Epidermal melanocyte (primary cell): ENCODE results near the gene EPHA10.
"Not testable (repeated sequence)": the region's sequence is repeated elsewhere in the genome, so short reads cannot be mapped to it uniquely, and the experiment has no call there.

Experiments
- DNase-seq: peaks from one replicate; pipeline ENCODE4 v3.0.0; 2011; ENCODE audit warnings: low spot score; ENCODE audit not compliant: insufficient read length

EPHA10 gene

GRCh38 chr1:37771440-37771839 lies 6.5 kb upstream of the EPHA10 start:
- not testable (repeated sequence) for DNase-seq

DNA sequence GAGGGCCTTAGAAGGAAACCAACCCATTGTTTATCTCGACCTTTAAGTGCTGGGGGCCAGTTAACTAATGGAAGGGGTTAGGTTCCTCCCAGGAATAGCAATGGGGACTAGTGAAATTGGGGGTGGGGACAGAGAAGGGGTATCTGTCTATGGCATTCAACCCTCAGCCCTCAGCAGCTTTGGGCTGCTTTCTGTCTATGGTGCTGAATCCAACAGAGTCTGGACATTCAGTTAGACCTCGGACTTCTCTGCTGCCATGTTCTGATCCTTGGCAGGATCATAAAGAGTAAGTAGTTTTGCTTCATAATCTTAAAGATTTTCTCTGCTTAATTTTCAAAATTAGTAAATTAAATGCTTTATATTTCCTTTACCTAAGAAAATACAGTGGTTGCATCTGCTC lies 2.6 kb upstream of the EPHA10 start:
- no peak for DNase-seq

- no peak for DNase-seq
Measured at GRCh38 chr1:37765916-37766664, 1.2 kb upstream of the EPHA10 start.

DNA sequence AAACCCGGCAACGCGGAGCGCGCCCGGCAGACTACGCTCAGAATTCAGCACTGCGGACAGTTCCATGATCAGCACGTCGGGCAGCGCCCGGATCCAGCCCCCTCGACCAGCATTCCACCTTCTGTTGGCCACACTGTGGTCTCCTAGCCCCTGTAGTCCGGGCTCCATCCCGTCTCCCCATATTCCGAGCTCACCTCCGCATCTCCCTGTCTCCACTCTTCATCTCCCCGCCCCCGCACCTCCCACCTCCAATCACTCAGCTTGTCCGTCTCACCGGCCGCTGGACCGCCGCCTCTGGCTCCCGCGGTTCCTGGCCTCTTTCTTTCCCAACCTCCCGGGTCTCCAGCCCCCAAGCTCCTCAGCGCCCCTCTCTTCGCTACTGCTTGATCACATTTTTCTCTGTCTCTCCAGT lies 500 bp downstream of the EPHA10 start:
- DNase-seq: no peak

DNA sequence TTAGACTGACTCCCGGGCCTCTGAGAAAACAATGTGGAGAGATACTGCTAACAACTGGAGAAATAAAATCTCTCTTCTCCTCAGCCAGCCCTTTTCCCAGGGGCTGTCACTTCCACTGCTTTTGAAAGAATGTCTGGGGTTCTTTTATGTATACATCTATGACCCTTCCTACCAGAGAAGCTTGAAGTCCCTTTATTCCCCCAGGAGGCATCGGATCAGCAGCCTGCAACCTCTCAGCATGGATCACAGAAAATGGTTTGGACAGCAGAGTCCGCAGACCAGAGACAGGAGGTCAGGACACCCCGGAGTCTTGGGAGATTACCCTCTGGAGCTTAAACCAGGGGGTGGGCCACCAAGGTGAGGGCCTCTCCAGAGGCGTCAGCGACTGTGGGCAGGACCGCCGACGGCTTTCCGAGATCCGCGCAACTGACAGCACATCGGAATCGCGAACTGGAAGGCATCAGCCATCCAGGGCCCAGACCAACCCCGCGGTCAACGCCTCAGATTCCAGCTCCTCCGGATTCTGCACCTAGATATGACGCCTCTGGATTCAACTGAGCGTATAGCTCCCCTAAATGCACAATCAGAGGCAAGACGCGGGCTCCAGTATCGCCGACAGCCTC lies 1.0 kb downstream of the EPHA10 start:
- DNase-seq: no peak

GRCh38 chr1:37762516-37762915 lies 2.4 kb downstream of the EPHA10 start:
- no peak for DNase-seq

DNA sequence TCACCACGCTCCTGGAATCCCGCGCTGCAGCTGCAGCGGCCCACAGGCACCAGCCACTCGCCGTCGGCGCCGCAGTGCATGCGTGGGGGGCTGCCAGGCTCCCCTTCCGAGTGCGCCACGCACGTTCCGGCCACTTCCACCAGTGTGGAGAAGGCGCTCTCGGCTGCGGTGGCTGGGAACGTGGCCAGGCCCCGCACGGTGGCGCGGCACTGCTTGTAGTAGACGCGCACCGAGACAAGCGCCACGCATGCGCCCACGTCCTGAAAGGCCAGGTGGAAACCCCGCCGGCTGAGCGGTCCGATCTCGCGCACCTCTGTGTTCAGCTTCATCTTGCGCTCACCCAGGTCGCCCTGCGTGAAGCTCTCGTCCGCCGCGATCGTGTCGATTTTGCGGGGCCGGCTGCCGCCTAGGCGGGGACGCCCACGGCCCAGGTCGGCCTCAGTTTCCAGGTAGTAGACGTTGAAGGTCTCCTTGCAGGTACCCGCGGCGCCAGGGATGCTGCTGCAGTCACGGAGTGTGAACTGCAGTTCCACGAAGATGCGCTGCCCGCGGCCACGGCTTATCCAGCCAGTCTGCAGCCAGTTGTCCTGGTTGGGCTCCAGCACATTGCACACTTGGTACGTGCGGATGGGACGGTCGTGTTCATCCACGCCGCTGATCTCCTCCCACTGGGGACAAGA lies 3.4 kb downstream of the EPHA10 start:
- no peak for DNase-seq

- DNase-seq: no peak
Measured at GRCh38 chr1:37759451-37759850, 5.5 kb downstream of the EPHA10 start.

DNA sequence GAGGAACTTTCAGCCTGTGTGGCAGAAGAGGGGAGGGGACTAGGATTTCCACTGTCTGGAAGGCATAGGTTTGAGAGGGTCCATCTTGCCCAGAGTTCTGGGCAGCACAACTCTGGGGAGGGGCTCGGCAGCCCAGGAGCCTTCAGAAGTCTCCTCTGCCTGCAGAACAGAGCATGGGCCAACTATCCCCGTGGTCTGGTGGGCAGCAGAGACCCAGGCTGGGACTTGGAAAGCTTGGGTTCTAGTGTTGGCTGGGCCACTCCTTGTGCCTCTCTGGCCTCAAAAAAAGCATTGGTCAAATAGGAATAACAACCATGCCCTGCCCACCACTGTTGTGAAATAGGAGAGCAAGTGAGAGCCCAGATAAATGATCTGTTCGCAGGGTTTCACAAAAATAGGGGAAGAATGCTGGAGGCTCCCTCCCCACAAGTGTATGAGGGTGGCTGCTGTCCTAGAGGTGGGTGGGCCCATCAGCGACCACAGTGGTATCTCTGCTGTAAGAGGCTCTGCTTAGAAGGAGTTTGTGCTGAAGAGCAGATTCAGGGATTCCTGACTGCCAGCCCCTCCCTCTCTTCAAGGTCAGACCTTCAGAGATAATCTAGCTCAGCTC lies 8.9 kb downstream of the EPHA10 start:
- DNase-seq: no peak

DNA sequence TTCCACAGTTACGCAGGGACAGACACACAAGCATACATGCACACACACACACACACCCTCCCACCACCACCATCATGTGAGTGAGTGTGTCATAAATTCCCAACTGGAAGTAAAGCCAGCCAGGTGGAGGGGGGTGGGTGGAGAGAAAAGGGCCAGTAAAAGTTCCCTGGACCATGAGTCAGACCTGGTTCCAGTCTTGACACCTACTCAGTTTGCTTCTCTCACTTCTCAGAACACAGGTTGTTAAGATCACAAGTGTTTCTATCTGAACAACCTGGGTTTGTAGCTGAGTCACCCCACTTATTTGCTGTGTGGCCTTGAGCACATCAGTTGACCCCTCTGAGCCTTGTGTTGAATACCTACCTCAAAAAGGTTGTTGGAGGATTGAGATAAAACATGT lies 9.6 kb downstream of the EPHA10 start:
- no peak for DNase-seq

DNA sequence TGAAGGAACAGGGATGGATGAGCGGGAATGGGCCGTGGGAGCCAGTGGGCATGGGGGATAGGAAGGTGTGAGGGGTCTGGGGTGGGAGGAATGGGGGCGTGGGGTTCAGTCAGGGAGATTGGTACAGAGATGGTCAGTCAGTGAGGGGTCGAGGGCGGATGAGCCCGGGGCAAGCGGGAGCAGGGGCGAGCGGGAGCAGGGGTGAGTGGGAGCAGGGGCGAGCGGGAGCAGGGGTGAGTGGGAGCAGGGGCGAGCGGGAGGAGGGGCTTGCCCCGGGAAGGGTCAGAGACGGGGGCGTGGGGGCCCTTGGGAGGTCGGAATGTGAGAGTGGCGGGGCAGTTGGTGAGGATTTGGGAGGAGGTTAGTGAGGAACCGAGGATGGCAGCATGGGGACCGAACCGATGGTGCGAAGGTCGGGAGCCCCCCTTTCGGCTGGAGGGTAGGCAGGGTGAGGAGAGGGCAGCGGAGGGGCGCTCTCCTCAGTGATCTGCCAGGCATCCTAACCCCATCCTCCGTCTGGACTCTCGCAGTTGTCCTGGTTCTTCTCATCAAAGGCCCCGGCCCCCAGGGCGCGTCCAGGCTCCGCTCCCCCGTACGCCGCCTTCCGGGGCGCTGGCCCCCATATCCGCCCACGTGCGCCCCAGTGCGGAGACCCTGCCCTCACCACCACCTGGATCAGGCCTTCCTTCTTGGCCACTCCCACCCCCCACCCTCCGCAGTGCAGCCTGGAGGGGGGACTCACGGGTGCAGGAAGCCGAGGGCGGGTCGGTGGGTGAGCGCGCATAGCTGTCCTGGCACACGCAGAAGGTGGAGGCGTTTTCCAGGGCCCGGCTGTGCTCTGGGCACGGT lies 11.2 kb downstream of the EPHA10 start:
- DNase-seq: no peak

GRCh38 chr1:37752583-37753471 lies 12.1 kb downstream of the EPHA10 start:
- no peak for DNase-seq

GRCh38 chr1:37752213-37752582 lies 12.7 kb downstream of the EPHA10 start:
- no peak for DNase-seq

DNA sequence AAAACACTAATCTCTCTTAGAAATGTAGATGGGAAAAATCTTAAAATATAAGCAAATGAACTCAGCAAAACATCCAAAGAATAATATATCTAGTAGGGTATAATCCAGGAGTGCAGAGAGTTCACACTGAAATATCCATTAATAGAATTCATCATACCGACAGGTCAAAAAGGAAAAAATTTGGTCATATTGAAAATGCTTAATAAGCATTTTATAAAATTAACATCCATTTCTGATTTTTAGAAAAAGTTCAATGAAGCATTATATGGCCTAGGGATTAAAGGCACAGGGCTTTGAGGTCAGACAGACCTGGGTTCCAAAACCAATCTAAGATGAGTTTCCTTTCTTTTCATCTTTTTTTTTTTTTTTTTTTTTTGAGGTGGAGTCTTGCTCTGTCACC lies 16.4 kb downstream of the EPHA10 start:
- no peak for DNase-seq

DNA sequence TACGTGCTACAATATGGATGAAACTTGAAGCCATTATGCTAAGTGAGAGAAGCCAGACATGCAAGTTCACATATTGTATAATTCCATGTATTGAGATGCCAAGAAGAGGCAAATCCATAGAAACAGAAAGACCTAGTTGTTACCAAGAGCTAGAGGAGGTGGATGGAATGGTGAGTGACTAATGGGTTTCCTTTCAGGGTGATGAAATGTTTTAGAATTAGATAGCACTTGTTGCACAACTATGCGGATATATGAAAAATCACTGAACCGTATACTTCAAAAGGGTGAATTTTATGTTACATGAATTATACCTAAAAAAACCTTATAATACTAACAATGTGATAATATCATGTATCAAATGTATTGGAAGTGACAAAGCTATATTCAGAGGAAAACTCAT lies 18.1 kb downstream of the EPHA10 start:
- DNase-seq: no peak

- DNase-seq: no peak
Measured at GRCh38 chr1:37741662-37742061, 23.3 kb downstream of the EPHA10 start.

GRCh38 chr1:37741130-37741529 lies 23.8 kb downstream of the EPHA10 start:
- no peak for DNase-seq

DNA sequence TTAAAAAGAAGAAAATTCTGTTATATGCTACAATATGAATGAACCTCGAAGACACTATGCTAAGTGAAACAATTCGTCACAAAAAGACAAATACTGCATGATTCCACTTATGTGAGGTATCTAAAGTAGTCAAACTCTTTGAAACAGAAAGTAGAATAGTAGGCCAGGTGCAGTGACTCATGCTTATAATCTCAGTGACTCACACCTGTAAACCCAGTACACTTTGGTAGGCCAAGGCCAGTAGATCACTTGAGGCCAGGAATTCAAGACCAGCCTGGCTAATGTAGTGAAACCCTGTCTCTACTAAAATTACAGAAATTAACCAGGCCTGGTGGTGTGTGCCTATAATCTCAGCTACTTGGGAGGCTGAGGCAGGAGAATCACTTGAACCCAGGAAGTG lies 25.7 kb downstream of the EPHA10 start:
- DNase-seq: no peak

DNA sequence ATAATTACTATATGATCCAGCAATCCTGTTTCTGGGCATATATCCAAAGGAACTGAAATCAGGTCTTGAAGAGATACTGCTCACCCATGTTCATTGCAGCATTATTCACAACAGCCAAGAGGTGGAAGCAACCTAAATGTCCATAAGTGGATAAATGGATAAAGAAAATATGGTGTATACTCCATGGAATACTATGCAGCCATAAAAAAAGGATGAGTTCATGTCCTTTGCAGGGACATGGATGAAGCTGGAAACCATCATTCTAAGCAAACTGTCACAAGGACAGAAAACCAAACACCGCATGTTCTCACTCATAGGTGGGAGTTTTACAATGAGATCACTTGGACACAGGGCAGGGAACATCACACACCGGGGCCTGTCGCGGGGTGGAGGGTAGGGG lies 26.3 kb downstream of the EPHA10 start:
- not testable (repeated sequence) for DNase-seq

GRCh38 chr1:37737975-37738374 lies 26.9 kb downstream of the EPHA10 start:
- not testable (repeated sequence) for DNase-seq
